CD4-positive, alpha-beta T cell (primary cell): ENCODE data around the gene R3HDM2. TPM values are rescaled to one million over a fixed set of nuclear protein-coding genes. Genes with fewer than 3 reads are reported as not detected.
A peak's percentile ranks its signal among the peaks of the same experiment; 100 is the strongest.

ENCODE experiments used
- ATAC-seq: fragments of 200-7000 bp; cut with Tn5 transposase; one replicate; pipeline ENCODE4 v1.10.0; 2022; ENCODE audit warnings: mild to moderate bottlenecking; ENCODE audit not compliant: poor library complexity
- CTCF ChIA-PET: fragments of 350-600 bp; sonication (Branson Sonifier 250); formaldehyde crosslinking; loops from one replicate; lab custom pipeline; 2021; ENCODE audit warnings: antibody characterized with exemption, inconsistent platforms; lab: Charles Lee
- POLR2A ChIA-PET: fragments of 350-600 bp; sonication (Branson Sonifier 250); formaldehyde crosslinking; loops from one replicate; lab custom pipeline; 2021; ENCODE audit warnings: antibody characterized with exemption, inconsistent platforms; lab: Charles Lee
- DNase-seq, 14 experiments: peaks; one replicate each; pipeline ENCODE4 v3.0.0-alpha.2; 2013 to 2020; ENCODE audit warnings: mixed read lengths in 2 of 14
- H3K27ac ChIP-seq, 2 donors: one replicate each; pipeline versions ENCODE4 v1.5.1 to v1.7.0; 2013; ENCODE audit warnings: low read length in 2 of 2, low read depth in 1 of 2, mild to moderate bottlenecking in 1 of 2
- H3K27me3 ChIP-seq, 2 experiments: 1 replicate in 1 of 2; 2 replicates in 1 of 2; pipeline versions ENCODE4 v1.6.1 to v1.7.0; 2013; ENCODE audit warnings: low read length in 2 of 2, control low read depth in 1 of 2, mild to moderate bottlenecking in 1 of 2, moderate library complexity in 1 of 2; ENCODE audit not compliant: insufficient read depth in 2 of 2, control insufficient read depth in 1 of 2
- H3K36me3 ChIP-seq: one replicate; pipeline ENCODE4 v1.6.1; 2013; ENCODE audit warnings: low read length, control low read depth; ENCODE audit not compliant: insufficient read depth
- H3K4me1 ChIP-seq: one replicate; pipeline ENCODE4 v1.6.1; 2013; ENCODE audit warnings: low read length, control low read depth; ENCODE audit not compliant: insufficient read depth
- H3K4me3 ChIP-seq: one replicate; pipeline ENCODE4 v1.5.1; 2013; ENCODE audit warnings: mild to moderate bottlenecking, low read length, moderate library complexity
- H3K9me3 ChIP-seq, 2 experiments: 1 replicate in 1 of 2; 2 replicates in 1 of 2; pipeline versions ENCODE4 v1.6.1 to v1.7.0; 2013; ENCODE audit warnings: low read length in 2 of 2, mild to moderate bottlenecking in 2 of 2, control low read depth in 1 of 2, moderate library complexity in 1 of 2; ENCODE audit not compliant: control insufficient read depth in 1 of 2, insufficient read depth in 1 of 2
- H3K27ac Mint-ChIP-seq: one replicate; pipeline ENCODE4 v1.8.0; 2020; ENCODE audit warnings: mixed read lengths
- H3K27me3 Mint-ChIP-seq: one replicate; pipeline ENCODE4 v1.8.0; 2021; ENCODE audit warnings: mixed read lengths
- H3K36me3 Mint-ChIP-seq: one replicate; pipeline ENCODE4 v1.8.0; 2021; ENCODE audit warnings: low read depth, mixed read lengths
- H3K4me1 Mint-ChIP-seq: one replicate; pipeline ENCODE4 v1.8.0; 2021; ENCODE audit warnings: low read depth, mixed read lengths
- H3K4me3 Mint-ChIP-seq: one replicate; pipeline ENCODE4 v1.8.0; 2020; ENCODE audit warnings: mild to moderate bottlenecking, mixed read lengths
- H3K9me3 Mint-ChIP-seq: one replicate; pipeline ENCODE4 v1.8.0; 2020; ENCODE audit warnings: mixed read lengths
- intact Hi-C, 2 experiments: fragments of 100-400 bp; cut with DNase I in 1 of 2; cut with micrococcal nuclease in 1 of 2; formaldehyde crosslinking; loops; one replicate each; pipeline versions ENCODE4 v1.15.1 to v1.9.0; 2023 to 2025; cut with DNase I, micrococcal nuclease
- total RNA-seq, 174 experiments: library from RNA in 2 of 174; stranded (reverse) in 2 of 174; gene quantifications; one replicate each; pipeline ENCODE4 v1.2.3 and lab custom pipeline; 2021 to 2026
- TF ChIP-seq, protein P1 (sequence below): fragments of 200-600 bp; IDR thresholded peaks from one replicate; pipeline ENCODE4 v1.8.0; 2022; ENCODE audit warnings: antibody characterized with exemption, mild to moderate bottlenecking

Gene R3HDM2
- total RNA-seq, 2 experiments from 2014 or later: 106 to 115 TPM

DNA sequence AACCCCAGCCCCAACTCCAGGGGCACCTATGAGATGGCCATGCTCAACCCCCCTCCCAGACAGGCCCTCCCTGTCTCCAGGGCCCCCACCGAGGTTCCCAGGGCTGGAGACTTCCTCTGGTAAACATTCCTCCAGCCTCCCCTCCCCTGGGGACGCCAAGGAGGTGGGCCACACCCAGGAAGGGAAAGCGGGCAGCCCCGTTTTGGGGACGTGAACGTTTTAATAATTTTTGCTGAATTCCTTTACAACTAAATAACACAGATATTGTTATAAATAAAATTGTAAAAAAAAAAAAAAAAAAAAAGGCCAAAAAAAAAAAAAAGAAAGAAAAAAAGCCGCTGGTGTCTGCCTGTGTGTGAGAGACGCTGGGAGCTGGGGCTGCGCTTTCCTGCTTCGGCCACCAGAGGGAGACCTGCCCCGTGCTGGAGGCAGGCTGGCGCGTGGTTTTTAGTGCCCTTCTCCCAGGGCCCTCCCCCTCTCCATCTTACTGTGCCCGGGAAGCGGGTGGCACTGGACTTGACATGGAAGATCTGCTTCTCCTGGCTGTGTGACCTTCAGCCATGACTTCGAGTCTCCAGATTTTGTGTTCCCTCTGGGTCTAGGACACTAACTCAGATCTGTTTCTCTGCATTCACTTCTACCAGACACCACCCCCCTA is 217.7 kb downstream of the R3HDM2 start:
- ChIA-PET CTCF (interaction anchor here (0.6 to 7.9 kb wide), 14 partner anchors 10 to 151 kb away, joined by 3 to 225 read pairs (median 3); partner anchors contain the start of gene SHMT2), POLR2A (interaction anchor here (0.6 to 3.2 kb wide), 8 partner anchors 14 to 166 kb away, joined by 3 to 20 read pairs (median 3); partner anchors contain the start of gene SHMT2)
- Mint-ChIP-seq H3K27me3 (peaks cover 43% of the 10 kb centered on the region), H3K4me3 (peak overlapping the region; percentile 72), H3K9me3 (no peaks in the 10 kb centered on the region), H3K27ac (no peak overlapping the region), H3K4me1 (peaks cover 42% of the 10 kb centered on the region), H3K36me3 (no peaks in the 10 kb centered on the region)
- peaks cover 51% of the 10 kb centered on the region for H3K4me1 ChIP-seq
- intact Hi-C loops: loop anchor here (1.0 kb wide), 3 partner anchors 26 to 249 kb away; no protein-coding TSS in a partner anchor
- H3K4me3 ChIP-seq: no peak overlapping the region
- H3K9me3 ChIP-seq: peaks cover 0 to 14% of the 10 kb centered on the region in 2 experiments
- H3K27me3 ChIP-seq: peaks cover 39 to 44% of the 10 kb centered on the region in 2 experiments
- no peak overlapping the region for H3K27ac ChIP-seq
- TF ChIP-seq, protein P1, sequence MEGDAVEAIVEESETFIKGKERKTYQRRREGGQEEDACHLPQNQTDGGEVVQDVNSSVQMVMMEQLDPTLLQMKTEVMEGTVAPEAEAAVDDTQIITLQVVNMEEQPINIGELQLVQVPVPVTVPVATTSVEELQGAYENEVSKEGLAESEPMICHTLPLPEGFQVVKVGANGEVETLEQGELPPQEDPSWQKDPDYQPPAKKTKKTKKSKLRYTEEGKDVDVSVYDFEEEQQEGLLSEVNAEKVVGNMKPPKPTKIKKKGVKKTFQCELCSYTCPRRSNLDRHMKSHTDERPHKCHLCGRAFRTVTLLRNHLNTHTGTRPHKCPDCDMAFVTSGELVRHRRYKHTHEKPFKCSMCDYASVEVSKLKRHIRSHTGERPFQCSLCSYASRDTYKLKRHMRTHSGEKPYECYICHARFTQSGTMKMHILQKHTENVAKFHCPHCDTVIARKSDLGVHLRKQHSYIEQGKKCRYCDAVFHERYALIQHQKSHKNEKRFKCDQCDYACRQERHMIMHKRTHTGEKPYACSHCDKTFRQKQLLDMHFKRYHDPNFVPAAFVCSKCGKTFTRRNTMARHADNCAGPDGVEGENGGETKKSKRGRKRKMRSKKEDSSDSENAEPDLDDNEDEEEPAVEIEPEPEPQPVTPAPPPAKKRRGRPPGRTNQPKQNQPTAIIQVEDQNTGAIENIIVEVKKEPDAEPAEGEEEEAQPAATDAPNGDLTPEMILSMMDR: peak; percentile 94
- DNase-seq (peak; percentile 72 to 92 (median 81)), ATAC-seq (peak; percentile 75)
- no peaks in the 10 kb centered on the region for H3K36me3 ChIP-seq

DNA sequence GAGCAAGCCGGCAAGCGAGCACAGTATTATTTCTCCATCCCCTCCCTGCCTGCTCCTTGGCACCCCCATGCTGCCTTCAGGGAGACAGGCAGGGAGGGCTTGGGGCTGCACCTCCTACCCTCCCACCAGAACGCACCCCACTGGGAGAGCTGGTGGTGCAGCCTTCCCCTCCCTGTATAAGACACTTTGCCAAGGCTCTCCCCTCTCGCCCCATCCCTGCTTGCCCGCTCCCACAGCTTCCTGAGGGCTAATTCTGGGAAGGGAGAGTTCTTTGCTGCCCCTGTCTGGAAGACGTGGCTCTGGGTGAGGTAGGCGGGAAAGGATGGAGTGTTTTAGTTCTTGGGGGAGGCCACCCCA is 218.2 kb downstream of the R3HDM2 start:
- Mint-ChIP-seq H3K4me3 (no peak overlapping the region), H3K27me3 (peaks cover 38% of the 10 kb centered on the region), H3K4me1 (peaks cover 37% of the 10 kb centered on the region), H3K9me3 (no peaks in the 10 kb centered on the region), H3K27ac (no peak overlapping the region), H3K36me3 (no peaks in the 10 kb centered on the region)
- Histone ChIP-seq H3K27ac (no peak overlapping the region), H3K9me3 (peaks cover 0 to 12% of the 10 kb centered on the region in 2 experiments), H3K27me3 (peaks cover 34 to 39% of the 10 kb centered on the region in 2 experiments), H3K4me3 (no peak overlapping the region), H3K36me3 (no peaks in the 10 kb centered on the region), H3K4me1 (peaks cover 47% of the 10 kb centered on the region)
- CTCF ChIA-PET: interaction anchor here (0.6 to 7.9 kb wide), 12 partner anchors 10 to 143 kb away, joined by 3 to 225 read pairs (median 3); partner anchors contain the start of gene SHMT2
- TF ChIP-seq, protein P1: no peak
- no peak for DNase-seq
- POLR2A ChIA-PET: interaction anchor here (0.9 to 3.2 kb wide), 5 partner anchors 15 to 37 kb away, joined by 3 to 20 read pairs (median 11); partner anchors contain the start of gene SHMT2
- intact Hi-C loops: loop anchor here (1.0 kb wide), 3 partner anchors 27 to 250 kb away; no protein-coding TSS in a partner anchor
- no peak for ATAC-seq

DNA sequence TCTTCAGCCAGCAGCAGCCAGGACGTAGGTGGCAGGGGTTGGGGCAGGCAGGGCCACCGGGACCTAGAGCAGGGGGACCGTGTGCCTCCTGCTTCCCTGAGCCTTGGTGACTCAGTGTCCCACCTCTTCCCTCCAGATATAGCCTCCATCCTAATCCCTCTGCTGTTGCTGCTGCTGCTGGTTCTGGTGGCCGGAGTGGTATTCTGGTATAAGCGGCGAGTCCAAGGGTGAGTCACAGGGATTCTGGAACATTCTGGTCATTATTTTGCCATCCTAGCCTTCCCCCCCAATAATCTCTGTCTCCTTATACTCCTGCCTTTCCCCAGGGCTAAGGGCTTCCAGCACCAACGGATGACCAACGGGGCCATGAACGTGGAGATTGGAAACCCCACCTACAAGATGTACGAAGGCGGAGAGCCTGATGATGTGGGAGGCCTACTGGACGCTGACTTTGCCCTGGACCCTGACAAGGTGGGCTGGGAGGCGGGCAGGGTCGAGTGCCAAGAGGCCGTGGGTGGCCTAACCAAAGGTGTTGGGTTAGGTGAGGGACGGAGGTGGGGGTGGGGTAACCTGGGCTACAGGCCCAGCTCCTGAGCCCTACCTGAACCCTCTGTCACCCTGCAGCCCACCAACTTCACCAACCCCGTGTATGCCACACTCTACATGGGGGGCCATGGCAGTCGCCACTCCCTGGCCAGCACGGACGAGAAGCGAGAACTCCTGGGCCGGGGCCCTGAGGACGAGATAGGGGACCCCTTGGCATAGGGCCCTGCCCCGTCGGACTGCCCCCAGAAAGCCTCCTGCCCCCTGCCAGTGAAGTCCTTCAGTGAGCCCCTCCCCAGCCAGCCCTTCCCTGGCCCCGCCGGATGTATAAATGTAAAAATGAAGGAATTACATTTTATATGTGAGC is 218.8 kb downstream of the R3HDM2 start:
- TF ChIP-seq, protein P1: no peak
- Mint-ChIP-seq H3K27me3 (peaks cover 32% of the 10 kb centered on the region), H3K4me1 (peaks cover 30% of the 10 kb centered on the region), H3K36me3 (no peaks in the 10 kb centered on the region), H3K27ac (no peak overlapping the region), H3K4me3 (no peak overlapping the region), H3K9me3 (no peaks in the 10 kb centered on the region)
- peaks cover 0 to 5% of the 10 kb centered on the region in 2 experiments for H3K9me3 ChIP-seq
- H3K4me1 ChIP-seq: peaks cover 40% of the 10 kb centered on the region
- DNase-seq (peak in 1 of 14 experiments; percentile 39), ATAC-seq (no peak)
- peaks cover 28 to 33% of the 10 kb centered on the region in 2 experiments for H3K27me3 ChIP-seq
- H3K27ac ChIP-seq: no peak overlapping the region
- ChIA-PET POLR2A (no interaction called here), CTCF (interaction anchor here (0.6 to 7.9 kb wide), 3 partner anchors 30 to 90 kb away, joined by 3 to 225 read pairs (median 5); a partner anchor contains a TSS)
- no peaks in the 10 kb centered on the region for H3K36me3 ChIP-seq
- intact Hi-C loops: no loop called here
- H3K4me3 ChIP-seq: no peak overlapping the region
